NCI-H510A (cell line): ENCODE results near the gene RRP8.
A peak's percentile ranks its signal among the peaks of the same experiment; 100 is the strongest.

Experiments used
- DNase-seq: peaks from one replicate; lab custom pipeline; 2025; lab: John Stamatoyannopoulos, UW

RRP8 gene

DNA sequence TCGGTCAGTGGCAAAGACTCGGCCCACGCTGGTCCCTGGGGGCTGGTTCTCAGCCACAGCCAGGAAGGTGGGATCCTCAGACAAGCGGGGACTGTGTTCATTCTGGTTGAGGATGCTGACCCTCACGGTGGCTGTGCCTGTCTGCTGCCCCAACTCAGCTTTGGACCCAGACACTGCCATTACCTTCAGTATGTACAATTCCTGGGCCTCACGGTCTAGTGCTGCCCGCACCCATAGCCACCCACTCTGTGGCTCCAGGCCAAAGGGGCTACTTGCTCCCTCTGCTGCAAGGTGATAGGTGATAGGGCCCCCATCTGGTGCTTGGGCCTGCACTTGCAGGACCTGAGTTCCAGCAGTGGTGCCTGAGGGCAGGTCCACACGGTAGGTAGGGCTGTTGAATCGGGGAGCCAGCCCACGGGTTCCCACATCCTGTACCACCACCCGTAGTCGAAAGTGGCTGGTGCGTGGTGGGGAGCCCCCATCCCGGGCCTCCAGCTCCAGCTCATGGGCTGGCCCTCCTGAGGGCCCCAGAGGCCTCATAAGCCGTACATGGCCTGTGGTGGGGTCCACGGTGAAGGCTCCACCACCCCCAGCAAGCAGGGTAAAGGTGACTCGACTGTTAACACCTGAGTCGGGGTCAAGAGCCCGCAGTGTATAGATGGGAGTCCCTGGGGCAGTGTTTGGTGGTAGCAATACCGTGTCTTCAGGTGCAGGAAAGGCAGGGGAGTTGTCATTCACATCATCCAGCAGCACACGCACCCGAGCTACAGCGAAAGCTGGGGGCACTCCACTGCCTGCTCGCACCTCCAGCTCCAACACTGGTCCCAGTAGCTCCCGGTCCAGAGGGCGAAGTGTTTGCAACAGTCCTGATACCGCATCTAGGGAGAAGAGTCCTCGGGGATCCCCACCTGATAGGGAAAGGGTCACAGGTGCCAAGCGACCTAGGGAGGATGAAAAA lies 29.0 kb upstream of the RRP8 start:
- DNase-seq: no peak

DNA sequence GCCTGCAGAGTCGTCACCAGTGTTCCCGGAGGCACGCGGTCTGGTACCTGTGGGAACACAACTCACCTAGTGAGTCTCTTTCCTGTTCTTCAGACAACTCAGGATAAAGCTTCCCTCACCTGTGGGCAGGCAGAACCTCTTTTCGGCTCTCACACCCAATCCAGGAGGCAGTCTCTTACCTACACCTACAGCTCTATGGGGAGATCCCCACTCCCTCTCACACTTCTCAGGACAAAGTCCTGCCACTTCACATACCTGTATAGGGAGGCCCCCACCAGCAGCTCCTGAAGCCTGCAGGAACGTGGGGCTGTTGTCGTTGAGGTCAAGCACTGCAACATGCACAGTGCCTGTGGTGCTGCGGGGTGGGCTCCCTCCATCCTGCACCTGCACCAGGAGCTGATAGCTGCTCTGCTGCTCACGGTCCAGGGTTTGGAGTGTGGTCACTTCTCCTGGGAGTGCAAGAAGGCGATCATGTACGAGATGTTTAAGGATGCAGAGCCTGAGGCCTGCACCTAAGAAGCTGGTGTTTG lies 28.0 kb upstream of the RRP8 start:
- no peak for DNase-seq

- no peak for DNase-seq
Measured at GRCh38 chr11:6630632-6631291, 27.3 kb upstream of the RRP8 start.

DNA sequence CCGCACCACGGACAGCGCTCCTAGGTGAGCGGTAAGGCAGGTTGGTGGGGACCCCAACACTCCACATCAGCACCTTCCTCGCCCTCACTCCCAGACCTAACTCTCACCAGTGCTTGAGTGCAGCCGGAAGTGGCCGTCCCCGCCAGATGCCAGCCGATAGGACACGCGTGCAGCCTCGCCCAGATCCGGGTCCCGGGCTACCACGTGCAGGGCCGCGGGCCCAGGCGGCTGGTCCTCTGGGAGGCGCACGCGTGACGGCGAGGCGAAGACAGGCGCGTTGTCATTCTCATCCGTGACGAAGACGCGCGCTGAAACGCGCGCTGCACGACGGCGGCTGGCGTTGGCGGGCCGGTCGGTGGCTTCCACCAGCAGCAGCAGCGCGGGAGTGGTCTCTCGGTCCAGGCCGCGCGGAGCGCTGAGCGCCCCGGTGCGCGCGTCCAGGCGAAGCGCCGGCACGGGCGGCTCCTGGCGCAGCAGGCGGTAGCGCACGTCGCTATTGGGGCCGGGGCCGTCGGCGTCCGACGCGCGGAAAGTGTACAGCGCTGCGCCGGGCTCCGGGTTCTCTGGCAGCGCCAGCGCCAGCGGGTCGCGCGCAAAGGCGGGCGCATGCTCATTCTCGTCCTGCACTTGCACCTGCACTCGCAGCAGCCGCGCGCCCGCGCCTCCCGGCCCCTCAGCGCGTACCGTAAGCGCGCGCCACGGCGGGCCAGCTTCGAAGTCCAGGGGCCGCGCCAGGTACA lies 26.6 kb upstream of the RRP8 start:
- peak; percentile 58 for DNase-seq

DNA sequence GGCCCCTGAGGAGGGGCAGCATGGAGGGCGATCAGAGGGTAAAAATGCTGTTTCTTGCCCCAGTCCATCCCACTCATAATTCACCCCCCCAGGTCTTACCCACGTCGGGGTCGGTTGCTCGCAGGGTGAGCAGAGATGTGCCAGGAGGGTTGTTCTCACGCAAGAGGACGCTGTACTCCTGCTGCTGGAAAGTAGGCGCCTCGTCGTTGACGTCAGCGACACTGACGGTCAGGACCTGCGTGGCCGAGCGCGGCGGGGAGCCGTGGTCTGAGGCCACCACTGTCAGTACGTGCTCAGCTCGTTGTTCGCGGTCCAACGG lies 26.1 kb upstream of the RRP8 start:
- DNase-seq: no peak

DNA sequence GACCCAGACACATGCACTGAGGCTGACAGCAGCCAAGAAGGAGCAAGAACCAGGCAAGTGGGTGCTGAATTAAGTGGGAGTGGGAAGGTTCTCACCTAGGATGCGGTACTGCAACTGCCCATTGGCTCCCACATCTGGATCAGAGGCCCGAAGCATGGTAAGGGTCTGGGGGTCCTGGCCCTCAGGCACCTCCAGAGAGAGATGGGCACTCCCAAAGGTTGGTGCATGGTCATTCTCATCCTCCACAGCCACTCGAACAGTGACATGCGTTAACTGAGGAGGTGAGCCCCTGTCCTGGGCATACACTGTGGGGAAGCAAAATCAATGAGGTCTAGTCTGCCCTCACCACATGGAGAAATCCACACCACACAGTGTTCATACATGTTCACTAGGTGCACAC lies 25.1 kb upstream of the RRP8 start:
- DNase-seq: no peak

- no peak for DNase-seq
Measured at GRCh38 chr11:6627762-6628241, 24.4 kb upstream of the RRP8 start.

GRCh38 chr11:6626971-6627761 lies 23.8 kb upstream of the RRP8 start:
- no peak for DNase-seq

DNA sequence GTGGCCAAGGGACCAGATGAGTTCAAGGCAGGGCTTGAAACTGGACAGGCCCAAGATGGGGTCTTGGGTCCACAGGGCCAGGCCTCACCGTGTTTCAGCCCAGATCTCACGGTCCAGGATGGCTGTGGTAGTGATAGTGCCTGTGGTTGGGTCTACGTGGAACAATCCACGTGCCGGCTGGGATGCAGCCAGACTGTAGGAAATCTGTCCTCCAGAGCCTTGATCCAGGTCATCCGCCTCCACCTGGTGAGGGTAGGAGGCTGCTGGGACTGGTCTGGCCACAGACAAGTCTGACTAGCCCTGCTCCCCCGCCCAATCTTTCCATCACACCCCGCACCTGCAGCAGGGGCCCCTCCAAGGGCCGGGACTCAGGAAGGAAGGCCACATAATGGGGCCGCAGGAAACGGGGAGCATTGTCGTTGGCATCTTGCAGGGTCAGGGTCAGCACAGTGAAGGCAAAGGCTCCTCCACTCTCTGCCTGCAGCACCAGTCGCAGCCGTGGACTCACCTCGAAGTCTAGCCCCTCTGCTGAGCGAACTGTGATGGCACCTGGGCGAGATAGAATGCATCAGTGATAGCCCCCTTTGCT lies 22.5 kb upstream of the RRP8 start:
- DNase-seq: no peak

GRCh38 chr11:6625156-6625831 lies 21.9 kb upstream of the RRP8 start:
- no peak for DNase-seq

GRCh38 chr11:6623391-6624363 lies 20.3 kb upstream of the RRP8 start:
- no peak for DNase-seq

GRCh38 chr11:6622261-6623171 lies 19.1 kb upstream of the RRP8 start:
- DNase-seq: peak; percentile 6

- no peak for DNase-seq
Measured at GRCh38 chr11:6621711-6622211, 18.3 kb upstream of the RRP8 start.

GRCh38 chr11:6620636-6621035 lies 17.2 kb upstream of the RRP8 start:
- DNase-seq: no peak

DNA sequence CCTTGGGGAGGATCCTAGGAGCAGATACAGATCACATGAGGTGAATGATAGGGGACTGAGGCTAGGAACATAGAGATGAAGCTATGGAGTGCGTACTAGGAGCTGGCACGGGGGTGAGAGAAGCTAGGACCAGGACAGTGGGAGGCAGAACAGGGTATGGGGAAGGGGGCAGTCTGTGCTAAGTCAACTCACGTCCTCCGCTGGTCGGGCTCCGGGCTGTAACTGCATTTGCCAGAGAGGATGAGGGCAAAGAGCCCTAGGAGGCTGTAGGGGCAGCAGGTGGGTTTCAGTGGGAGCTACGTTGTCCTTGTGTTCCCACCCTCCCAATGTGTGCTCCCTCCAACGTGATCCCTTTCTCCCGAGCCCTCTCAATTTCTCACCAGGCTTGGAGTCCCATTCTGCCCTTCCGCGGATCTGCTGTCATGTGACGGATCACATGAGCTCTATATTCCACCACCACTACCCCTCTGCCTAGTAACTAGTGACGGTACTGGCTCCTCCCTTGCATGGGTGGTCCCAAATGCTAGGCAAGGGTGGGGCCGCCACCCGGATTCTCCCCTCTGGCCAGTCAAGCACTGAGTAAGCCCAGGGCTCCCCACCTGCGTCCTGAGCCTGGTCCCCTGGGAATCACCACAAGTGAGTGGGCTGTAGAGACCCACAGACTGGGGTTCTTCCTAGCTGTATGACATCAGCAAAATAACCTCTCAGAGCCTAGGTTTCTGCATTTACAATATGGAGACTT lies 15.8 kb upstream of the RRP8 start, which contains the start of gene TPP1:
Gene TPP1 (minus strand): TSS at position 419 of the 742 bp plus-strand sequence. CDS start 22 bp downstream, at position 397.
- peak; percentile 63 for DNase-seq

- DNase-seq: no peak
Measured at GRCh38 chr11:6618117-6619003, 14.9 kb upstream of the RRP8 start.
